ENCODE data around the gene NEURL1B.
"Not testable (repeated sequence)": the region's sequence is repeated elsewhere in the genome, so short reads cannot be mapped to it uniquely, and the experiment has no call there.

The NEURL1B gene

DNA sequence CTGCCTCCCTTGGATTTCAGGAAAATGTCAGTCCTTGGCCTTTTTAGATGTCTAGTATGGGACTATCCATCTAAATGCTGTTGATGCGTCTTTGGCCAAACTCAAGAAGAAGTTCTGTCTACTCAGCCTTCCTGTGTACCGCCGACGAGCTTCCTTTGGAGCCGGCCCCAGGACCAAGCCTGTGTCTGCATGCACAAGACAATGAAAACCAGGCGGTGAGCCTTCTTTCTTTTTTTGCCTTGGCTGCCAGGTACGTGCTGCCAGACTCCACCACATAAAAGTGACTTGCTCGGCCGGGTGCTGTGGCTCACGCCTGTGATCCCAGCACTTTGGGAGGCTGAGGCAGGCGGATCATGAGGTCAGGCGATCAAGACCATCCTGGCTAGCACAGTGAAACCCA is 6.0 kb upstream of the NEURL1B start:
- DNase-seq = no peak

- DNase-seq = no peak
Observed at GRCh38 chr5:172636279-172637050, 4.6 kb upstream of the NEURL1B start.

DNA sequence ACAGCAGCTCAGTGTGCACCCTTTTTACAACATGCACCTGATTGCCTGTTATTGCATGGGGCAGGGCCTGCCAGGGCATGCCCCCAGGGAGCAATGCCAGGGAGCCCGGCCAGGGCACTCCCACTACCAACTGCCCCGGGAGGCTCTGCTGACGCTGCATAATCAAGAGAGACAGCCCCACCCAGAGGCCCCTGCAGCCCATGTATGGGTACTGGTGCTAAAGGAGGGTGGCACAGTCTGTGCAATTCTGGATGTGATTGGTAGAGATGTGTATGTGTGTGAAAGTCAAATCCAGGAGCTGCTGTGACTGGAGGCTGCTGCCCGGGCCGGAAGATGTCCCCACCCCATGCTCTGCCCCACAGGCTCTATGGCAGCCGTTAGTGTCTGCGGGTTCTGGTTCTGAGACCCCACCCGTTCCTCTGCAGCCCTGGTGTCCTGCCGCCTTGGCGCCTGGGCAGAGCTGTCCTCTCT is 3.9 kb upstream of the NEURL1B start:
- peak; percentile 91 for DNase-seq

DNA sequence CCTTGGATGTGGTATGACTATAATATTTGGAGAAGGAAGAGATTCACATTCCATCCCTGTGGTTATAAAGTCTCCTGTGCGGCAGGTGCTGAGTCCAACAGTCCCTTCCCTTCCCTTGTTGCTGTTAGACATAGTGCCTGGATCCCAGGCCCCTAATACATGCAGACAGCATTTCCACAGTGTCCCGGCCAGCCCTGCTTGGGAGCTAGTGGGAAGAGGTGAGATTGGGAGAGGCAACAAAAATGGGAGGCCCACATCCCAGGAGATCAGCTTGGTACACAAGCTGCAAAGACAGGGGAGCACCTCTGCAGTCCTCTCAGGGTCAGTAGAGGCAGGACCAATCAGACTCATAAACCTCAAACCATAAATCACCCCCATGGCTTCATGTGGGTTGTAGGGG is 3.3 kb upstream of the NEURL1B start:
- DNase-seq = no peak

GRCh38 chr5:172638209-172638768 is 2.8 kb upstream of the NEURL1B start:
- peak; percentile 6 for DNase-seq

DNA sequence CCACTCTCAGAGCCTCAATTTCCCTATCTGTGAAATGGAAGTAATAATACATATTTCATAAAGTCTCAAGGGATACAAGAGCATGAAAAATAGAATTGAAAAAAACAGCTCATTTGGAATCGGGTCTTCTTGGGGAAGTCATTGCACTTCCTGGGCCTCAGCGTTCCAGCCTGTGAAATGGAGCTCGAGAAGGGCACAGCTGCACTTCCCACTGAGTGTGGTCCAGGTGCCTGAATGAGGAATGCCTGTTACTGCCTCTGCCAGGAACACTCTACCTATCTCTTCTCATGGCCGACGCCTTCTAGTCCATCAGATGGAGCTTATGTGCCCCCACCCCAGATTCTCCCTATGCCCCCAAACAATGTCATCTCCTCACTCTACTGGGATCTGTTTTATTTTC is 924 bp upstream of the NEURL1B start:
- DNase-seq = no peak

DNA sequence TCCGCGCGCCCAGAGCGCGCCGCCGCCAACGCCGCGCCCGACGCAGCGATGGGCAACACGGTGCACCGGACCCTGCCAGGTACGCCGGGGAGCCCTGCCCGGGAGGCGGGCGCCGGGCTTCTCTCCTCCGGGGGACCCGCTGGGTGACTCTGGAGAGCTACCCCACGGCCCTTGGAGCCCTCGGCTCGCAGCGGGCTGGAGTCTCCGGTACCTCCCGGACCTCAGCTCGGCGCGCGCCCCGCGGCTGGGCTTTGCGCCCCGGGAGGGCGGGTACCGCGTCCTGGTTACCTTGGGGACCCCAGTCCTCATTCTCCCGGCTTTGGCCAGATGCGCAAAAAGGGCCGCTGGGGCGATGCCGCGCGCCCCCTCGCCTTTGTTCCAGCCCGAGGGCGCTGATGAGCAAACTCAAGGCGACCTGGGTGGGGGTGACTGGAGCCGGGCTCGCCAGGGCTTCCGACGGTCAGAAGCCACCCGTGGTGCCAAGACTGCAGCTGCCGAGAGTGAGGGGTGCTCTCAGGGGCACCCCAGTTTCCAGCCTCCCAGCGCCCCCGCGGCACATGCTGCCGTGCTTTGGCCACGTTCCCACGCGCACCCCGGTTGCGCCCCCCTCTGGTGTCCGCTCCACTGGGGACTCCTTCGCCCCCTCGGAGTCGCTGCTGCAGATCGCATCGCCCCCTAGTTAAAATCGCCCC is 442 bp downstream of the NEURL1B start:
- DNase-seq = no peak

DNA sequence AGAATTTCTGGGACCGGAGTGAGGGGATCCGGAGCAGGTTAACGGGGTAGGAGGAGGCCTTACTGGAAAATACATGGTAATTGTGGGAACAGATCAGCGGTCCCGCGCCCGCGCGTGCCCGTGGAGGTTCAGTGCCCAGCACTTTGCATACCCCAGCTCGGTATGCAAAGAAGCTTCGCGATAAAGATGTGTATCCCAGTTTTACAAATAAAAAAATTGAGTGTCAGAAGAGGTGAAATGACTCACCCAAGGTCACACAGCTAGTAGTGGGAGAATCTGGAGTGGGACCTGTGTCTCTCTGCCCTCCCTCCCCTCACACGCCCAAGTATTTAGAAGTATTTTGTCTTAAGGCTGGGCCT is 967 bp downstream of the NEURL1B start:
- peak; percentile 1 for DNase-seq

DNA sequence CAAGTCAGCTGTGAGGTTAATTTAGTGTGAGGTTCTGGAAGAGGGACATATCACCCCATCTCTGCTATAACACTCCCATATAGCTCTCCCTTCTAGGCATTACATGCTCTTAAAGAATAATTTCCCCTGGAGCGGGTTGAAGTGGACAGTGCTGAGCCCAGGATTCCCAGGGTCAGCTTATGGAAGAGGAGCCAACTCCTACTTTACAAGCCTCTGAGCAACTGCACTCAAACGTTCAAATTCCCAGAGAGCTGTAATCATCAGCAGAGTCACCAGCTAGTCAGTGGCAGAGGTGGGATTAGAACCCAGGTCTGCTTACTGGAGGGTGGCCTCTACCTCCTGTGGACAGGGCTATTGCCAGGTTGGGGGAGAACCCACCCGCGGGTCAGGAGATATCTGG is 1.4 kb downstream of the NEURL1B start:
- no peak for DNase-seq

DNA sequence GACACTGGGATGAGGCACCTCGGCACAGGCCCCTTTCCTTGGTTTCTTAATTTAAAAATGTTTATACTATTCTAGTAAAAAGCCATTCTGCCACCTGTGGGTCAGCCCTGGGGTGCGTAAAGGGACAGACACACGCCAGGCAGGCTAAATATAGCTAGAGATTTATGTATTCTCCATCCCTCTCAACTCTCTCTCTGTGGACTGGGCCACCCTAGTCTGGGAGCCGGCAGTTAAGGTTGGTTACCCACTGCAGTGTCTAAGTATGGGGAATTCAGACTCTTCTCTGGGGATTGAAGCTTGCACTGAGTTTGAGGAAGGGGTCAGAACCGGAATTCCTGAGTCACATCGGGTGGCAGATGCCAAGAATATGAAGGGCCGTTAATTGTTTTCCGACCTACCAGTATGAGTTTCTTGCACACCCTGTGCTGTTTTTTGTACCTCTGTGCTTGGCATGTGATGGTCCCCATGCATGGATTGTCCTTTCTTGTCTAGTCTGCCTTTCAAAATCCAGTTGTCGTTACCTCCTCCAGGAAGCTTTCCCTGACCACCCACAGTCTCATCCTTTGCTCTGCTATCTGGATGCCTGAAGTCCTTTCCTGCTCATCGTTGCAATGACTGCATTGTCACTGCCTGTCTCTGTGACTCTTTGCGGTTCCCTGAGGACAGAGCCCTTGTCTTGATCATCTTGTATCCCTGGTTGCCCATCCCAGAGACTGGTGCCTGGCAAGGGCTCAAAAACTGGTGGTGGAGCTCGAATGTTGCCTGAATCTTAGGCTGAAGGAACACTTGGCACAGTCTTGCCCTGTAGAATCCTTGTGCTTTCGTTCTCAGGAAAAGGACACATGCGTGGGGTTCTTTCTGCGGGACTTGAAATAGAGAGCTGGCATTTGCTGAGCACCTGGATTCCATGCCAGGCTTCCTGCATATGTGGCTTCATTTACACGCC is 2.1 kb downstream of the NEURL1B start:
- no peak for DNase-seq

DNA sequence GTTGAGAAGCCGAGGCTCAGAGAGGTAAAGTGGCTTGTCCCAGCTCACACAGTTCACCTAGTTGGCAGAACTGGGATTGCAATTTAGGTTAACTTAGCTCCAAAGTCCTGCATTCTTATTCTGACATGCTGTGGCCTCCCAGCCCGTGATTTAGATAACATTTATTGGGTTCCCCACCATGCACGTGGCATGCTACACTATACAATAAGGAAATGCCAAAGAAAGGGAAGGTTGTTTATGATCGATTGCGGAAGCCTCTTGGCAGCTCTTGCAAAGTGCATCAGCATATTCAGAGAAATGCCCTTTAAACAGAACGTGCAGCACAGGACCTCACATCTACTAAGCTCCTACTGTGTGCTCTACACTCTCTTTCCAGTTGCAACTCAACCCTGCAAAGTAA is 3.2 kb downstream of the NEURL1B start:
- no peak for DNase-seq

GRCh38 chr5:172644711-172645110 is 3.6 kb downstream of the NEURL1B start:
- DNase-seq = no peak

DNA sequence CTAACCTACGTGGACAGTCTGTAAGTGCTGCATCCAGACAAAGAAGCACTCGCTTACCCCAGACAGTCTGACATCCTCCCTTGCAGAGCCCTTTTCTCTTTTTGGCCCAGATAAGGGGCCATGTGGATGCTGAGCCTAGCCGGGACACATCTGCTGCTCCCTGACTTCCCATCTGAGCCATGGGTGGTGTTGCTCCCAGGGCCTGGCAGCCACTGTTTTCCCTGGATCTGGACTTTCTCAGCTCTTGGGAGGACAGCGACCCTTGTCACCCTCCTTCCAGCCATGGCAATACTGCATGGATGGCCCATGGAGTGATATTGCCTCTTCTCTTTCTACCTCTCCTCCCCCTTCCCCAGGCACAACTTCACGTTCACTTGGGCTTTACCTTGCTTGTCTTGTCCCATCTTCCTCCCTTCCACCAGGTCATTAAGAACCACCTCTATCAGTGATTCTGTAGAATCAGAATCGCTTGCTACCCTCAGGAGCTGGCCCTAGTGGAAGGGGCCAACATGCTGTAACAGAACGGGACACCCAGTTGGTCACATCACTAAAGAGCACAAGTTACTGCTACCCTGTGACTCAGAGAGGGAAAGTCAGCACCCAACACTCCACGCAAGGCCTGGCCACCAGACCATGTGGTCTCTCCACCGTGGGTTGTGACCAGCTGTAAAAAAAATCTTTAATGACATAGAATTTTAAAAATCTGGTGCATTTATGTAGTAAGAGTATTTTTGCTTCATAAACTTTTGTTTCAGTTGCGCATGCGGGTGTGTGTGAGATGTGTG is 4.4 kb downstream of the NEURL1B start:
- DNase-seq = no peak

DNA sequence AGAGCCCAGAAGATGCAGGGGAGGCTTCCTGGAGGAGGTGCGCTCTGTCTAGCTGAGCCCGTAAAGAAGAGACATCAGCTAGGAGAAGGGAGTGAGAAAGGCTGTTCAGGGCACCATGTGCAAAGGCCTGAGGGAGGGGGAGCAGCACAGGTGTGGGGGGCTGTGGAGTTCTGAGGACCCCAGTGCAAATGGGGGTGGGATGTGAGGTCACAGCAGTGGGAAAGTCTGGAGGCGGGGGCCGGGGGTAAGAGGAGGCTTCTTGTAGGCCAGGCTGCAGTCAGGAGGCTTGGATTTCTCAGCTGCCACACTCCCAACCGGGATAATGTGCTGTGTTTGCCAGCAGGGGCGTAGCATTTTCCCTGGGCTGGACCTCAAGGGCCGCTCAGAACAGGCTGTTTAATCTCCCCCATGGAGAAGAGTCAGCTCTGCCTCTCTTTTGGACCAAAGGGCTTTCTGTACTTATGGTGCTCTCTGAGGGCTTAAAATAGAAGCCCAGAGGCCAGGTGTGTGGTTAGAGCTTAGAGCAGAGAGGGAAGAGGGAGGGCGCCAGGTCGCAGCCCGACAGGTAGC is 5.7 kb downstream of the NEURL1B start:
- DNase-seq = no peak

- no peak for DNase-seq
Observed at GRCh38 chr5:172647352-172648012, 6.4 kb downstream of the NEURL1B start.

- no peak for DNase-seq
Observed at GRCh38 chr5:172648013-172648381, 6.9 kb downstream of the NEURL1B start.

DNA sequence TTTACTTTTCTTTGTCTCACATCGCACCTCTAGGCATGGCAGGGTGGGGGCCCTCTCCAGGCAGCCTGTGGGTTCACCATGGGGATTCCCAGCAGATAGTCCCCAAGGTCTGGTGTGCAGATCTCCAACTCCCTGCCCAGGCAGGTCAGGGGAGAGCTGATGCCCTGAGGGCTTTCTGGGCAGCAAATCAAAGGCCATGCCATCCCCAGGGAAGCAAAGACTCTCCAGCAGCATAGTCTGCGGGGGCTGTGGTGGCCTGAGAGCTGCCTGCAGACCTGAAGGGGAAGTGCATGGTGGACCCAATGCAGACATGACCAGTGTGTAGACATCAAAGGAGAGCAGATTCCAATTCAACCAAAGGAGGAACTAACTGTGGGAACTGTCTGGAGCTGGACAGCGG is 7.7 kb downstream of the NEURL1B start:
- no peak for DNase-seq

- DNase-seq = not testable (repeated sequence)
Observed at GRCh38 chr5:172656496-172656895, 15.4 kb downstream of the NEURL1B start.

GRCh38 chr5:172657524-172658233 is 16.6 kb downstream of the NEURL1B start:
- DNase-seq = not testable (repeated sequence)

DNA sequence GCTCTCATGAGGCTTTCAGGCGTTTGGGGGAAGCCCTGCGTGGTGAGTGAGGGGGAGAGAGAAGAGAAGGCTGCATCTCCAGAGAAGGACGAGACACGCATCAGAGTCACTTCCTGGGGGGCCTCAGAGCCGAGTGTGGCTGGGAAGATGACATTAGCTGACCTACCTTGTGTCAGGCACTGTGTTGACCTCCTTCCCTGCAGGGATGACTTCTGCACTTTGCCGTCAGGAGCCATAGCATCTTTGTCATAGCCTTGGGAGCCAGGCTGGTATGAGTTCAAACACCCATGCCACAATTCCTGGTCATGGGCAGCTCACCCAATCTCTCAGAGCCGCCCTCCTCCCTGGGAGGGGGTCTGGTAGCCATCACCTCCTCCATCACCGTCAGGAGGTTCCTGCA is 17.3 kb downstream of the NEURL1B start:
- no peak for DNase-seq

Data from NCI-H1105 treated with DMSO at 0.1 percent for 48 hours (cell line).